HCT116 (cell line): Measurements from ENCODE around the gene PAQR3. TPM values are rescaled to one million over a fixed set of nuclear protein-coding genes. Genes with fewer than 3 reads are reported as not detected.

Experiments
- ATAC-seq: fragments of 200-7000 bp; cut with Tn5 transposase; 2 replicates; pipeline ENCODE4 v1.9.1; 2020; ENCODE audit warnings: mild to moderate bottlenecking, moderate library complexity
- BruUV-seq: library from RNA; stranded (reverse); fragments of 400-500 nt; replicated peaks from 2 replicates; lab custom pipeline; 2021; lab: Mats Ljungman, UMichigan
- CTCF ChIA-PET: fragments of 300-600 bp; sonication (Branson Sonifier 250); formaldehyde crosslinking; loops from one replicate; lab custom pipeline; 2021; ENCODE audit warnings: antibody characterized with exemption; lab: Charles Lee
- POLR2A ChIA-PET: fragments of 300-600, 350-600 bp; sonication (Branson Sonifier 250); formaldehyde crosslinking; loops from one replicate; lab custom pipeline; 2021; ENCODE audit warnings: antibody characterized with exemption; lab: Charles Lee
- RAD21 ChIA-PET, 2 experiments: fragments of 300-600 bp; sonication (Branson Sonifier 250); formaldehyde crosslinking; loops; one replicate each; lab custom pipeline; 2023; ENCODE audit warnings: low total read pairs in 2 of 2; ENCODE audit not compliant: uncharacterized antibody in 2 of 2, unreplicated experiment in 2 of 2, low non-redundant PET in 1 of 2; lab: Charles Lee
- DNase-seq: peaks from one replicate; pipeline ENCODE4 v3.0.0-alpha.2; 2010; ENCODE audit warnings: low read depth, low spot score
- H2AFZ ChIP-seq: fragments of 200-600 bp; shearing (Covaris generic), sonication (generic); 2 replicates; pipeline ENCODE4 v1.6.1; 2017; ENCODE audit warnings: low read depth, mixed run types, mixed read lengths, antibody characterized with exemption, low read length; ENCODE audit not compliant: poor library complexity, severe bottlenecking
- H3K27ac ChIP-seq: 2 replicates; pipeline ENCODE4 v1.5.1; 2012; ENCODE audit warnings: low read depth, low read length
- H3K27me3 ChIP-seq: fragments of 200-600 bp; sonication (generic); 2 replicates; pipeline ENCODE4 v1.6.1; 2016; ENCODE audit warnings: mixed run types, low read length, mixed read lengths; ENCODE audit not compliant: insufficient read depth
- H3K36me3 ChIP-seq, 2 experiments: fragments of 200-500 bp in 1 of 2; fragments of 200-600 bp in 1 of 2; sonication (Bioruptor generic) in 1 of 2; sonication (generic) in 1 of 2; 2 replicates each; pipeline versions ENCODE4 v1.5.1 to v1.6.1; 2014 to 2016; ENCODE audit warnings: low read length in 2 of 2, inconsistent platforms in 1 of 2, mixed read lengths in 1 of 2, mixed run types in 1 of 2; ENCODE audit not compliant: insufficient read depth in 2 of 2, control insufficient read depth in 1 of 2
- H3K4me1 ChIP-seq, 2 experiments: fragments of 200-600 bp in 1 of 2; sonication (generic) in 1 of 2; 2 replicates each; pipeline versions ENCODE4 v1.5.1 to v1.6.1; 2012 to 2017; ENCODE audit warnings: low read length in 2 of 2, inconsistent platforms in 1 of 2, mild to moderate bottlenecking in 1 of 2, mixed read lengths in 1 of 2, mixed run types in 1 of 2, moderate library complexity in 1 of 2; ENCODE audit not compliant: insufficient read depth in 2 of 2, control insufficient read depth in 1 of 2
- H3K4me2 ChIP-seq: fragments of 200-600 bp; sonication (generic); 2 replicates; pipeline ENCODE4 v1.6.1; 2017; ENCODE audit warnings: mixed run types, low read length, mixed read lengths
- H3K4me3 ChIP-seq, 2 experiments: fragments of 200-600 bp in 1 of 2; sonication (generic) in 1 of 2; replicated peaks in 1 of 2; 2 replicates each; pipeline ENCODE4 v1.5.1; 2011 to 2016; ENCODE audit warnings: low read length in 2 of 2, control low read depth in 1 of 2, low read depth in 1 of 2, mild to moderate bottlenecking in 1 of 2, mixed read lengths in 1 of 2, mixed run types in 1 of 2
- H3K79me2 ChIP-seq: fragments of 200-600 bp; sonication (generic); 2 replicates; pipeline ENCODE4 v1.6.1; 2017; ENCODE audit warnings: mild to moderate bottlenecking, mixed run types, low read length, moderate library complexity, mixed read lengths; ENCODE audit not compliant: insufficient read depth
- H3K9ac ChIP-seq: fragments of 200-600 bp; sonication (generic); 2 replicates; pipeline ENCODE4 v1.6.1; 2016; ENCODE audit warnings: low read length, mixed read lengths
- H3K9me2 ChIP-seq: fragments of 200-600 bp; sonication (generic), shearing (Covaris generic); 2 replicates; pipeline ENCODE4 v1.6.1; 2017; ENCODE audit warnings: mixed run types, mild to moderate bottlenecking, moderate library complexity; ENCODE audit not compliant: insufficient read depth
- H3K9me3 ChIP-seq, 2 experiments: fragments of 200-500 bp in 1 of 2; fragments of 200-600 bp in 1 of 2; sonication (Bioruptor generic) in 1 of 2; sonication (generic) in 1 of 2; 2 replicates each; pipeline ENCODE4 v1.6.1; 2014 to 2017; ENCODE audit warnings: low read length in 2 of 2, mixed read lengths in 2 of 2, inconsistent platforms in 1 of 2, low read depth in 1 of 2, mild to moderate bottlenecking in 1 of 2, mixed run types in 1 of 2, moderate library complexity in 1 of 2; ENCODE audit not compliant: control insufficient read depth in 1 of 2, insufficient read depth in 1 of 2
- H4K20me1 ChIP-seq: fragments of 200-600 bp; sonication (generic), shearing (Covaris generic); 2 replicates; pipeline ENCODE4 v1.6.1; 2017; ENCODE audit warnings: mixed run types, mild to moderate bottlenecking, moderate library complexity; ENCODE audit not compliant: insufficient read depth
- ATF3 ChIP-seq: IDR thresholded peaks from 2 replicates; pipeline ENCODE4 v1.6.1; 2012
- CBX3 ChIP-seq: IDR thresholded peaks from 2 replicates; pipeline ENCODE4 v1.6.1; 2012; ENCODE audit warnings: low read depth
- CEBPB ChIP-seq: IDR thresholded peaks from 2 replicates; pipeline ENCODE4 v1.6.1; 2012; ENCODE audit warnings: low read depth
- CTCF ChIP-seq, 3 experiments: fragments of 200-600 bp in 1 of 3; sonication (generic) in 1 of 3; IDR thresholded peaks in 2 of 3; conservative IDR thresholded peaks in 1 of 3; 2 replicates each; pipeline ENCODE4 v1.5.1; 2012 to 2017; ENCODE audit warnings: low read depth in 2 of 3, low read length in 2 of 3, antibody characterized with exemption in 1 of 3, borderline replicate concordance in 1 of 3, control low read depth in 1 of 3, mild to moderate bottlenecking in 1 of 3, mixed read lengths in 1 of 3, mixed run types in 1 of 3, moderate library complexity in 1 of 3; ENCODE audit not compliant: insufficient read depth in 1 of 3
- EGR1 ChIP-seq: IDR thresholded peaks from 2 replicates; pipeline ENCODE4 v1.6.1; 2012; ENCODE audit warnings: low read depth
- EZH2 ChIP-seq: fragments of 200-600 bp; sonication (generic); IDR thresholded peaks from 2 replicates; pipeline ENCODE4 v1.6.1; 2017; ENCODE audit warnings: antibody characterized with exemption, mixed run types
- EZH2phosphoT487 ChIP-seq: fragments of 200-600 bp; IDR thresholded peaks from 2 replicates; pipeline ENCODE4 v1.6.1; 2018; ENCODE audit warnings: antibody characterized with exemption, borderline replicate concordance
- JUND ChIP-seq: IDR thresholded peaks from 2 replicates; pipeline ENCODE4 v1.6.1; 2012
- MAX ChIP-seq: IDR thresholded peaks from 2 replicates; pipeline ENCODE4 v1.6.1; 2012
- POLR2A ChIP-seq: IDR thresholded peaks from 2 replicates; pipeline ENCODE4 v1.7.0; 2011; ENCODE audit warnings: borderline replicate concordance; ENCODE audit not compliant: insufficient read depth, insufficient read length; ENCODE audit errors: extremely low read depth
- POLR2AphosphoS5 ChIP-seq: IDR thresholded peaks from 2 replicates; pipeline ENCODE4 v1.6.1; 2011; ENCODE audit warnings: mild to moderate bottlenecking, low read depth, low read length, moderate library complexity
- RAD21 ChIP-seq: IDR thresholded peaks from 2 replicates; pipeline ENCODE4 v1.6.1; 2012; ENCODE audit warnings: low read depth, mild to moderate bottlenecking
- REST ChIP-seq: IDR thresholded peaks from 2 replicates; pipeline ENCODE4 v1.6.1; 2012; ENCODE audit warnings: low read depth
- SIN3A ChIP-seq: IDR thresholded peaks from 2 replicates; pipeline ENCODE4 v1.6.1; 2012; ENCODE audit warnings: low read depth
- SRF ChIP-seq: IDR thresholded peaks from 2 replicates; pipeline ENCODE4 v1.6.1; 2012; ENCODE audit warnings: low read depth
- ZBTB33 ChIP-seq: IDR thresholded peaks from 2 replicates; pipeline ENCODE4 v1.6.1; 2011; ENCODE audit warnings: mild to moderate bottlenecking, low read length, moderate library complexity; ENCODE audit not compliant: insufficient replicate concordance; ENCODE audit errors: extremely low read depth
- ZFX ChIP-seq: fragments of 450-650 bp; IDR thresholded peaks from 2 replicates; pipeline ENCODE4 v1.6.1; 2017
- ZNF274 ChIP-seq: fragments of 200-500 bp; sonication (Bioruptor generic); IDR thresholded peaks from 2 replicates; pipeline ENCODE4 v1.6.1; 2014; ENCODE audit warnings: mild to moderate bottlenecking, low read depth, low read length, inconsistent platforms
- intact Hi-C: fragments of 100-400 bp; cut with micrococcal nuclease; formaldehyde crosslinking; loops from 2 replicates; pipeline ENCODE4 v1.10.0; 2022
- total RNA-seq: library from RNA; stranded (reverse); gene quantifications from one replicate; pipeline ENCODE4 v1.2.1, GENCODE V29; 2021; ENCODE audit not compliant: unreplicated experiment

PAQR3 gene
- total RNA-seq, 1 experiment from 2014 or later, result 32.3 TPM

GRCh38 chr4:78889955-78890354 is 49.3 kb downstream of the PAQR3 start:
- Histone ChIP-seq H3K27ac (no peak overlapping the region), H2AFZ (no peak overlapping the region), H3K9ac (no peak overlapping the region), H4K20me1 (no peaks in the 10 kb centered on the region), H3K27me3 (no peaks in the 10 kb centered on the region), H3K4me3 (no peak overlapping the region), H3K36me3 (no peaks in the 10 kb centered on the region), H3K9me2 (no peaks in the 10 kb centered on the region), H3K9me3 (no peaks in the 10 kb centered on the region), H3K4me2 (no peak overlapping the region), H3K4me1 (no peaks in the 10 kb centered on the region), H3K79me2 (no peaks in the 10 kb centered on the region)
- RAD21 ChIA-PET, result no interaction called here
- POLR2A ChIA-PET, result no interaction called here
- ATAC-seq (no peak), DNase-seq (no peak)
- CTCF ChIA-PET, result no interaction called here
- intact Hi-C loops, result no loop called here
- no peak for TF ChIP-seq JUND
- TF ChIP-seq REST, result no peak
- TF ChIP-seq EGR1, result no peak
- TF ChIP-seq SIN3A, result no peak
- TF ChIP-seq CEBPB, result no peak
- no peak for TF ChIP-seq POLR2AphosphoS5
- no peak for TF ChIP-seq ATF3
- no peak for TF ChIP-seq EZH2phosphoT487
- TF ChIP-seq RAD21, result no peak
- TF ChIP-seq ZNF274, result no peak
- no peak for TF ChIP-seq CBX3
- TF ChIP-seq ZBTB33, result no peak
- TF ChIP-seq POLR2A, result no peak
- no peak for TF ChIP-seq MAX
- TF ChIP-seq EZH2, result no peak
- no peak for TF ChIP-seq SRF
- TF ChIP-seq CTCF (IDR thresholded peaks at IDR 0.05 in 2 of 3, conservative IDR thresholded peaks at IDR 0.05 in 1 of 3; ENCODE audit: borderline replicate concordance in 1 of 3, insufficient read depth in 1 of 3, low read depth in 2 of 3, low read length in 2 of 3), result no peak
- TF ChIP-seq ZFX, result no peak
- BruUV-seq, result no TSS peak
